Mucosa of descending colon (tissue), 3 donors: ENCODE data around the gene SGMS2. TPM values are rescaled to one million over a fixed set of nuclear protein-coding genes. Genes with fewer than 3 reads are reported as not detected.

Experiments
- ATAC-seq: fragments of 200-7000 bp; cut with Tn5 transposase; one replicate; pipeline ENCODE4 v1.9.1; 2020; ENCODE audit warnings: mild to moderate bottlenecking, moderate library complexity
- DNase-seq, 3 donors: peaks; one replicate each; pipeline ENCODE4 v3.0.0-alpha.2; 2020
- H3K36me3 ChIP-seq: fragments of 200-600 bp; one replicate; pipeline ENCODE4 v1.8.0; 2021; ENCODE audit warnings: low read depth, mild to moderate bottlenecking
- H3K4me1 ChIP-seq: fragments of 200-600 bp; one replicate; pipeline ENCODE4 v1.8.0; 2021; ENCODE audit warnings: low read depth, mild to moderate bottlenecking
- H3K4me3 ChIP-seq: fragments of 200-600 bp; one replicate; pipeline ENCODE4 v1.8.0; 2021; ENCODE audit warnings: mild to moderate bottlenecking
- H3K9me3 ChIP-seq: fragments of 200-600 bp; one replicate; pipeline ENCODE4 v1.8.0; 2021; ENCODE audit warnings: mild to moderate bottlenecking
- intact Hi-C, 2 donors: fragments of 100-400 bp; cut with DNase I in 1 of 2; cut with micrococcal nuclease in 1 of 2; formaldehyde crosslinking; loops; one replicate each; pipeline versions ENCODE4 v1.11.0 to v1.11.1; 2022; cut with DNase I, micrococcal nuclease
- total RNA-seq, 3 donors: library from RNA; stranded (reverse); fragmentation: NEBNext Ultra II Directional in 2 of 3; extraction: Animal tissue kit (Norgen Biotek cat#: 25700) in 2 of 3; gene quantifications; one replicate each; pipeline versions ENCODE4 v1.2.1 to v1.2.4, GENCODE V29; 2021 to 2023
- TF ChIP-seq, protein P1 (sequence below): fragments of 200-600 bp; IDR thresholded peaks from one replicate; pipeline ENCODE4 v1.8.0; 2022; ENCODE audit warnings: antibody characterized with exemption, mild to moderate bottlenecking
- donor health status: DM: no; HTN: no; CAD: no; lungs with moderate emphysema.
- donor health status: DM: no; HTN: no; CAD: no.
- donor health status: DM: no; HTN: yes; CAD: no.

SGMS2 gene
- total RNA-seq, 3 donors from 2014 or later = 37.5 to 47.8 (median 43.2) TPM

- no peak for ATAC-seq
- TF ChIP-seq, protein P1, sequence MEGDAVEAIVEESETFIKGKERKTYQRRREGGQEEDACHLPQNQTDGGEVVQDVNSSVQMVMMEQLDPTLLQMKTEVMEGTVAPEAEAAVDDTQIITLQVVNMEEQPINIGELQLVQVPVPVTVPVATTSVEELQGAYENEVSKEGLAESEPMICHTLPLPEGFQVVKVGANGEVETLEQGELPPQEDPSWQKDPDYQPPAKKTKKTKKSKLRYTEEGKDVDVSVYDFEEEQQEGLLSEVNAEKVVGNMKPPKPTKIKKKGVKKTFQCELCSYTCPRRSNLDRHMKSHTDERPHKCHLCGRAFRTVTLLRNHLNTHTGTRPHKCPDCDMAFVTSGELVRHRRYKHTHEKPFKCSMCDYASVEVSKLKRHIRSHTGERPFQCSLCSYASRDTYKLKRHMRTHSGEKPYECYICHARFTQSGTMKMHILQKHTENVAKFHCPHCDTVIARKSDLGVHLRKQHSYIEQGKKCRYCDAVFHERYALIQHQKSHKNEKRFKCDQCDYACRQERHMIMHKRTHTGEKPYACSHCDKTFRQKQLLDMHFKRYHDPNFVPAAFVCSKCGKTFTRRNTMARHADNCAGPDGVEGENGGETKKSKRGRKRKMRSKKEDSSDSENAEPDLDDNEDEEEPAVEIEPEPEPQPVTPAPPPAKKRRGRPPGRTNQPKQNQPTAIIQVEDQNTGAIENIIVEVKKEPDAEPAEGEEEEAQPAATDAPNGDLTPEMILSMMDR = no peak
These were observed 121.1 kb downstream of the SGMS2 start for GRCh38 chr4:107945809-107946208.

GRCh38 chr4:107950746-107951540, 126.2 kb downstream of the SGMS2 start:
- no peak for DNase-seq
- no peaks in the 10 kb centered on the region for H3K4me1 ChIP-seq
- intact Hi-C loops = no loop called here
- no peak for ATAC-seq
- TF ChIP-seq, protein P1 = no peak
- H3K36me3 ChIP-seq = no peaks in the 10 kb centered on the region
- H3K4me3 ChIP-seq = no peak overlapping the region
- H3K9me3 ChIP-seq = no peaks in the 10 kb centered on the region

More at GRCh38 chr4:107945809-107946208, 121.1 kb downstream of the SGMS2 start:
- no peak for DNase-seq
- no peaks in the 10 kb centered on the region for H3K36me3 ChIP-seq
- no peaks in the 10 kb centered on the region for H3K9me3 ChIP-seq
- H3K4me1 ChIP-seq = no peaks in the 10 kb centered on the region
- H3K4me3 ChIP-seq = no peak overlapping the region
- intact Hi-C loops = no loop called here

GRCh38 chr4:107951551-107951950, 126.8 kb downstream of the SGMS2 start:
- Histone ChIP-seq H3K4me1 (no peaks in the 10 kb centered on the region), H3K36me3 (no peaks in the 10 kb centered on the region), H3K9me3 (peaks cover 1% of the 10 kb centered on the region), H3K4me3 (no peak overlapping the region)
- TF ChIP-seq, protein P1 = no peak
- ATAC-seq = no peak
- intact Hi-C loops = no loop called here
- DNase-seq = no peak

GRCh38 chr4:107956011-107956410, 131.3 kb downstream of the SGMS2 start:
- intact Hi-C loops = no loop called here
- TF ChIP-seq, protein P1 = no peak
- Histone ChIP-seq H3K9me3 (peaks cover 10% of the 10 kb centered on the region), H3K4me1 (no peaks in the 10 kb centered on the region), H3K4me3 (no peak overlapping the region), H3K36me3 (no peaks in the 10 kb centered on the region)
- ATAC-seq = no peak
- DNase-seq = no peak

Other genes starting within 250 kb of the SGMS2 start
- 10 to 100 TPM; 20.3 to 26.8 (median 20.7) TPM for gene PAPSS1, start 104.7 kb upstream of the SGMS2 start, total RNA-seq
- 10 to 100 TPM in 1 of 3 donors, 1 to 10 TPM in 2; 3.4 to 10.5 (median 3.4) TPM for gene CYP2U1, start 106.6 kb downstream of the SGMS2 start, total RNA-seq
- gene HADH, start 165.0 kb downstream of the SGMS2 start, total RNA-seq = 100 to 1,000 TPM in 2 of 3 donors, 10 to 100 TPM in 1; 76.7 to 151 (median 103) TPM